Testis (tissue), 2 donors: ENCODE results near the gene MPV17L.

ENCODE experiments used
- POLR2A ChIP-seq: fragments of 450-650 bp; IDR thresholded peaks from one replicate; pipeline ENCODE4 v1.6.1; 2017; ENCODE audit warnings: antibody characterized with exemption, mild to moderate bottlenecking, moderate library complexity
- TF ChIP-seq, protein P1 (sequence below), 3 experiments: fragments of 450-650 bp in 2 of 3; fragments of 200-600 bp in 1 of 3; sonication (generic) in 1 of 3; IDR thresholded peaks; one replicate each; pipeline ENCODE4 v1.5.1; 2016 to 2019; ENCODE audit warnings: antibody characterized with exemption in 3 of 3, mild to moderate bottlenecking in 2 of 3, moderate library complexity in 1 of 3

DNA sequence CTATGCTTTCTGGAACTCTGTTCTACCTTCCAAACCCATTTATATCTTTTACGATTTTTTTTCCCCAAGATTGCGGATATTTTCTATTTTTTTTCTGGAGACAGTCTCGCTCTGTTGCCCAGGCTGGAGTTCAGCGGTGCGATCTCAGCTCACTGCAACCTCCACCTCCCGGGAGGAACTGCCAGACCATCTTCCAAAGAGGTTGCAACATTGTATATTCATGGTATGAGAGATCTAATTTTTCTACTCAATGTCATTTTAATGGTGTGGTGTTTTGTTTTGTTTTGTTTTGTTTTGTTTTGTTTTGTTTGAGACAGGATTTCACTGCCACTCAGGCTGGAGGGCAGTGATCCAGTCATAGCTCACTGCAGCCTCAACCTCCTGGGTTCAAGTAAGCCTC is 30.3 kb downstream of the MPV17L start:
- TF ChIP-seq, protein P1, sequence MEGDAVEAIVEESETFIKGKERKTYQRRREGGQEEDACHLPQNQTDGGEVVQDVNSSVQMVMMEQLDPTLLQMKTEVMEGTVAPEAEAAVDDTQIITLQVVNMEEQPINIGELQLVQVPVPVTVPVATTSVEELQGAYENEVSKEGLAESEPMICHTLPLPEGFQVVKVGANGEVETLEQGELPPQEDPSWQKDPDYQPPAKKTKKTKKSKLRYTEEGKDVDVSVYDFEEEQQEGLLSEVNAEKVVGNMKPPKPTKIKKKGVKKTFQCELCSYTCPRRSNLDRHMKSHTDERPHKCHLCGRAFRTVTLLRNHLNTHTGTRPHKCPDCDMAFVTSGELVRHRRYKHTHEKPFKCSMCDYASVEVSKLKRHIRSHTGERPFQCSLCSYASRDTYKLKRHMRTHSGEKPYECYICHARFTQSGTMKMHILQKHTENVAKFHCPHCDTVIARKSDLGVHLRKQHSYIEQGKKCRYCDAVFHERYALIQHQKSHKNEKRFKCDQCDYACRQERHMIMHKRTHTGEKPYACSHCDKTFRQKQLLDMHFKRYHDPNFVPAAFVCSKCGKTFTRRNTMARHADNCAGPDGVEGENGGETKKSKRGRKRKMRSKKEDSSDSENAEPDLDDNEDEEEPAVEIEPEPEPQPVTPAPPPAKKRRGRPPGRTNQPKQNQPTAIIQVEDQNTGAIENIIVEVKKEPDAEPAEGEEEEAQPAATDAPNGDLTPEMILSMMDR (IDR thresholded peaks at IDR 0.05) = no peak
- no peak for TF ChIP-seq POLR2A
